HepG2 (cell line): Measurements from ENCODE around the gene RNU5B-1. TPM values are rescaled to one million over a fixed set of nuclear protein-coding genes. Genes with fewer than 3 reads are reported as not detected.

Source experiments
- ATAC-seq: fragments of 200-7000 bp; cut with Tn5 transposase; 3 replicates; pipeline ENCODE4 v1.9.1; 2020; ENCODE audit warnings: mild to moderate bottlenecking, moderate library complexity
- BruUV-seq: library from RNA; stranded (reverse); fragments of 400-500 nt; replicated peaks from 2 replicates; lab custom pipeline; 2021; lab: Mats Ljungman, UMichigan
- CTCF ChIA-PET: fragments of 300-600 bp; formaldehyde crosslinking; extraction: SDS; loops from one replicate; lab custom pipeline; 2021; ENCODE audit warnings: low total read pairs, inconsistent platforms, low intra/inter-chr PET ratio; lab: Yijun Ruan, JAX
- POLR2A ChIA-PET: fragments of 350-600 bp; sonication (Branson Sonifier 250); formaldehyde crosslinking; loops from one replicate; lab custom pipeline; 2020; ENCODE audit warnings: antibody characterized with exemption, inconsistent platforms; lab: Yijun Ruan, JAX
- DNase-seq: peaks from one replicate; pipeline ENCODE4 v3.0.0-alpha.2; 2015; ENCODE audit warnings: low spot score
- FAIRE-seq: peaks from 3 replicates; lab custom pipeline; 2011; peaks lifted over from hg19 to GRCh38; lab: Jason Lieb, UNC
- H2AFZ ChIP-seq: one replicate; pipeline ENCODE4 v1.6.1; 2011; ENCODE audit warnings: low read length, inconsistent platforms
- H3K27ac ChIP-seq: fragments of 300-600 bp; 3 replicates; pipeline ENCODE4 v1.8.0; 2011; ENCODE audit warnings: mixed run types, mild to moderate bottlenecking, mixed read lengths, low read length, inconsistent platforms; ENCODE audit not compliant: insufficient read depth; ENCODE audit errors: extremely low read length
- H3K27me3 ChIP-seq, 2 experiments: fragments of 200-600 bp in 1 of 2; 2 replicates in 1 of 2; 3 replicates in 1 of 2; pipeline versions ENCODE4 v1.6.0 to v1.8.0; 2011; ENCODE audit warnings: low read length in 2 of 2, mild to moderate bottlenecking in 2 of 2, moderate library complexity in 2 of 2, inconsistent platforms in 1 of 2; ENCODE audit not compliant: insufficient read depth in 2 of 2, control insufficient read depth in 1 of 2
- H3K36me3 ChIP-seq, 2 experiments: fragments of 200-600 bp in 1 of 2; replicated peaks in 1 of 2; 2 replicates in 1 of 2; 3 replicates in 1 of 2; pipeline versions ENCODE4 v1.5.1 to v1.8.0; 2011; ENCODE audit warnings: low read length in 2 of 2, inconsistent platforms in 1 of 2; ENCODE audit not compliant: insufficient read depth in 2 of 2, control insufficient read depth in 1 of 2
- H3K4me1 ChIP-seq: 2 replicates; pipeline ENCODE4 v1.5.1; 2012; ENCODE audit warnings: low read length, inconsistent platforms; ENCODE audit not compliant: insufficient read depth
- H3K4me2 ChIP-seq: 2 replicates; pipeline ENCODE4 v1.6.0; 2011; ENCODE audit warnings: low read depth, low read length, inconsistent platforms
- H3K4me3 ChIP-seq, 3 experiments: fragments of 200-600 bp in 1 of 3; sonication (generic), shearing (Covaris generic) in 1 of 3; replicated peaks in 1 of 3; 2 replicates each; pipeline ENCODE4 v1.5.1; 2011 to 2016; ENCODE audit warnings: low read length in 3 of 3, inconsistent platforms in 2 of 3, low read depth in 2 of 3, mild to moderate bottlenecking in 2 of 3, control low read depth in 1 of 3, mixed read lengths in 1 of 3; ENCODE audit not compliant: insufficient read depth in 1 of 3
- H3K79me2 ChIP-seq: one replicate; pipeline ENCODE4 v1.6.1; 2011; ENCODE audit warnings: low read length, inconsistent platforms; ENCODE audit not compliant: insufficient read depth
- H3K9ac ChIP-seq: 2 replicates; pipeline ENCODE4 v1.6.0; 2011; ENCODE audit warnings: mild to moderate bottlenecking, low read depth, low read length, inconsistent platforms; ENCODE audit not compliant: insufficient read depth
- H3K9me3 ChIP-seq: 2 replicates; pipeline ENCODE4 v1.5.1; 2012; ENCODE audit warnings: mild to moderate bottlenecking, low read length
- H4K20me1 ChIP-seq: 2 replicates; pipeline ENCODE4 v1.6.0; 2011; ENCODE audit warnings: inconsistent platforms, mild to moderate bottlenecking, low read length, moderate library complexity; ENCODE audit not compliant: insufficient read depth
- CREB1 ChIP-seq, 2 experiments: fragments of 450-650 bp in 1 of 2; IDR thresholded peaks; 2 replicates each; pipeline ENCODE4 v1.6.1; 2016 to 2017; ENCODE audit warnings: control low read depth in 1 of 2, mild to moderate bottlenecking in 1 of 2, missing compliant biosample characterization in 1 of 2, missing genetic modification characterization in 1 of 2
- EP300 ChIP-seq, 3 experiments: sonication (generic) in 1 of 3; formaldehyde crosslinking in 1 of 3; IDR thresholded peaks; 2 replicates each; pipeline versions ENCODE4 v1.5.1 to v1.6.1; 2011 to 2020; ENCODE audit warnings: low read depth in 2 of 3, low read length in 2 of 3, borderline replicate concordance in 1 of 3, improper control_type of control experiment in 1 of 3, mild to moderate bottlenecking in 1 of 3, missing genetic modification reagents in 1 of 3, moderate library complexity in 1 of 3
- ETV5 ChIP-seq: IDR thresholded peaks from 2 replicates; pipeline ENCODE4 v1.6.1; 2018; ENCODE audit warnings: missing biosample characterization, missing genetic modification reagents, inconsistent platforms, borderline replicate concordance
- FOSL2 ChIP-seq: sonication (generic); formaldehyde crosslinking; IDR thresholded peaks from 2 replicates; pipeline ENCODE4 v1.4.0; 2020; ENCODE audit warnings: missing genetic modification reagents
- GATAD2A ChIP-seq: IDR thresholded peaks from 2 replicates; pipeline ENCODE4 v1.6.1; 2016
- HMG20A ChIP-seq: IDR thresholded peaks from 2 replicates; pipeline ENCODE4 v1.6.1; 2016; ENCODE audit warnings: borderline replicate concordance
- HNF4G ChIP-seq, 2 experiments: sonication (generic) in 1 of 2; formaldehyde crosslinking in 1 of 2; IDR thresholded peaks; 2 replicates each; pipeline versions ENCODE4 v1.4.0 to v1.6.1; 2011 to 2020; ENCODE audit warnings: borderline replicate concordance in 2 of 2, low read depth in 2 of 2, mild to moderate bottlenecking in 2 of 2, low read length in 1 of 2, missing genetic modification reagents in 1 of 2, moderate library complexity in 1 of 2
- JUN ChIP-seq: sonication (generic); formaldehyde crosslinking; IDR thresholded peaks from 2 replicates; pipeline ENCODE4 v1.4.0; 2020; ENCODE audit warnings: mild to moderate bottlenecking, missing genetic modification reagents
- JUND ChIP-seq: sonication (generic); formaldehyde crosslinking; IDR thresholded peaks from 2 replicates; pipeline ENCODE4 v1.8.0; 2022; ENCODE audit warnings: mild to moderate bottlenecking, missing genetic modification reagents
- KDM4B ChIP-seq: sonication (generic); formaldehyde crosslinking; IDR thresholded peaks from 2 replicates; pipeline ENCODE4 v1.4.0; 2020; ENCODE audit warnings: missing genetic modification reagents
- MAZ ChIP-seq, 2 experiments: sonication (generic) in 1 of 2; formaldehyde crosslinking in 1 of 2; IDR thresholded peaks; 2 replicates each; pipeline versions ENCODE4 v1.5.0 to v1.6.1; 2012 to 2020; ENCODE audit warnings: low read depth in 2 of 2, mild to moderate bottlenecking in 2 of 2, borderline replicate concordance in 1 of 2, improper control_type of control experiment in 1 of 2, low read length in 1 of 2, missing genetic modification reagents in 1 of 2, moderate library complexity in 1 of 2
- NR2F6 ChIP-seq, 2 experiments: IDR thresholded peaks; 2 replicates each; pipeline ENCODE4 v1.6.1; 2016; ENCODE audit warnings: antibody characterized with exemption in 1 of 2, mild to moderate bottlenecking in 1 of 2
- RXRA ChIP-seq: sonication (generic); formaldehyde crosslinking; IDR thresholded peaks from 2 replicates; pipeline ENCODE4 v1.5.1; 2020; ENCODE audit warnings: missing genetic modification reagents
- RXRB ChIP-seq: IDR thresholded peaks from 2 replicates; pipeline ENCODE4 v1.6.1; 2016; ENCODE audit warnings: borderline replicate concordance, missing genetic modification reagents, missing compliant biosample characterization
- U2AF2 ChIP-seq: fragments of 200-400 bp; formaldehyde crosslinking; IDR thresholded peaks from 2 replicates; pipeline ENCODE4 v1.6.1; 2017; ENCODE audit warnings: low read depth, mild to moderate bottlenecking, low read length
- ZNF230 ChIP-seq: sonication (generic); formaldehyde crosslinking; IDR thresholded peaks from 2 replicates; pipeline ENCODE4 v1.4.0; 2020; ENCODE audit warnings: mild to moderate bottlenecking, missing genetic modification reagents
- ZNF550 ChIP-seq: sonication (generic); formaldehyde crosslinking; IDR thresholded peaks from 2 replicates; pipeline ENCODE4 v1.4.0; 2020; ENCODE audit warnings: mild to moderate bottlenecking, missing genetic modification reagents, borderline replicate concordance
- WGBS: methylation state at CpG from one replicate; pipeline ENCODE4 v1.1.6; 2017; ENCODE audit warnings: low lambda C conversion rate; 5-methylcytosine and 5-hydroxymethylcytosine counted together
- in situ Hi-C: cut with HindIII; loops from 2 replicates; pipeline ENCODE4 v1.10.0; 2017; ENCODE audit warnings: low pct_unique_long_range_greater_than_20kb; ENCODE audit not compliant: extremely low pct_ligation_motif_present
- intact Hi-C: fragments of 100-400 bp; cut with micrococcal nuclease; formaldehyde crosslinking; loops from one replicate; pipeline ENCODE4 v1.10.0; 2022; ENCODE audit not compliant: unreplicated experiment
- polyA plus RNA-seq, 8 experiments: library from polyadenylated mRNA; depleted of rRNA in 3 of 8; stranded (reverse) in 7 of 8; unstranded in 1 of 8; fragments of >200 nt; fragmentation: Illumina TruSeq in 4 of 8; extraction: Trizol in 4 of 8; gene quantifications; 2 replicates each; pipeline versions ENCODE4 v1.2.1 to v1.2.3, GENCODE V29; 2011 to 2016; ENCODE audit warnings: low read depth in 4 of 8, missing spikeins in 1 of 8, mixed read lengths in 1 of 8; ENCODE audit not compliant: insufficient read depth in 1 of 8
- total RNA-seq, 5 experiments: library from RNA; depleted of rRNA; stranded (reverse); fragments of >200 nt; fragmentation: Illumina TruSeq; extraction: Trizol; gene quantifications; 2 replicates each; pipeline ENCODE4 v1.2.3, GENCODE V29; 2016; ENCODE audit warnings: low read depth in 1 of 5
- TF ChIP-seq, protein P1 (sequence below): sonication (generic); formaldehyde crosslinking; conservative IDR thresholded peaks from 2 replicates; pipeline ENCODE4 v1.8.0; 2022; ENCODE audit warnings: mild to moderate bottlenecking, moderate library complexity, missing genetic modification reagents
- TF ChIP-seq, protein P2 (sequence below): sonication (generic); formaldehyde crosslinking; IDR thresholded peaks from 2 replicates; pipeline ENCODE4 v1.4.0; 2020; ENCODE audit warnings: missing genetic modification reagents

Gene RNU5B-1
- total and polyA plus RNA-seq, 2 of the 13 experiments (the other 11 are each of a cell fraction or from before 2014, with no cell fraction given), result 1,646 TPM; not detected in 1

DNA sequence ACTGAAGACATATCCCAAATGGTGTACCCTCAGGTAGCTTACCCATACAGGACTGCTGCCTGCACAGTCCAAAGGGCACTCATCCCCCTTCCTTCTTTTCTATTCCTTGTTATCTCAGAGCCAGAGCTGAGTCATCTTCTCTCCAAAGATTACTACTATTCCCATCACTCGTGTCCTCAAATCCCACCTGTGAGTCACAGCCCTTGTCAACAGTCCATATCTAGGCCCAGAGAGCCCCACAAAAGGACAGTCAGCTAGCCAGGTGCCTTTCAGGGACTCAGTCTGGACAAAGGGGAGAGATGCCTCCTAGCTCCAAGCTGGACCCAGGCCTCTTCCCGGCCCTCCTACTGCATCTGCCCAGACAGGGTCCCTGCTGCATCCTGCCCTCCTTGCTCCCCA is 28.8 kb upstream of the RNU5B-1 start:
- H3K9me3 ChIP-seq, result no peaks in the 10 kb centered on the region
- no peak overlapping the region for H3K4me2 ChIP-seq
- POLR2A ChIA-PET, result interaction anchor here (0.5 to 3.6 kb wide), 10 partner anchors 10 to 379 kb away, joined by 3 to 26 read pairs (median 7); partner anchors contain the start of genes CLPX, PARP16 and RNU5B-1
- H3K27ac ChIP-seq, result no peak overlapping the region
- no peak overlapping the region for H3K4me3 ChIP-seq
- no TSS peak for BruUV-seq
- H3K27me3 ChIP-seq, result no peaks in the 10 kb centered on the region
- in situ Hi-C loops (no loop called here), intact Hi-C loops (no loop called here)
- no peak overlapping the region for H3K9ac ChIP-seq
- FAIRE-seq (no peak), DNase-seq (peak; percentile 74), ATAC-seq (peak; percentile 62)
- no peaks in the 10 kb centered on the region for H4K20me1 ChIP-seq
- no peak overlapping the region for H2AFZ ChIP-seq
- CTCF ChIA-PET, result no interaction called here
- H3K36me3 ChIP-seq, result peaks cover 0 to 7% of the 10 kb centered on the region in 2 experiments; a peak in 4 of 5 replicates
- WGBS, result 50% methylated on average over 2 of the region's 2 CpGs
- peaks cover 2% of the 10 kb centered on the region for H3K79me2 ChIP-seq
- peaks cover 33% of the 10 kb centered on the region for H3K4me1 ChIP-seq
- TF ChIP-seq FOSL2 (CRISPR knock-in tag) (peak; percentile 94), MAZ (IDR thresholded peaks at IDR 0.05; ENCODE audit: borderline replicate concordance, low read depth, low read length) (no peak), MAZ (CRISPR knock-in tag; IDR thresholded peaks at IDR 0.05; ENCODE audit: low read depth) (no peak), GATAD2A (CRISPR knock-in tag) (peak; percentile 38; the same call in 1 of the 2 replicates), CREB1 (IDR thresholded peaks at IDR 0.05) (peak; percentile 24; the same call in 1 of the 2 replicates), CREB1 (CRISPR knock-in tag; IDR thresholded peaks at IDR 0.05) (no peak), EP300 (IDR thresholded peaks at IDR 0.05; ENCODE audit: low read depth in 2 of 2, low read length in 2 of 2) (peak in 1 of 2 experiments; percentile 51; a peak in 2 of 4 replicates), EP300 (CRISPR knock-in tag; IDR thresholded peaks at IDR 0.05; ENCODE audit: borderline replicate concordance) (0 out of 2 replicates have a peak, but pooled peaks have one; percentile 58), ETV5 (CRISPR knock-in tag) (peak; percentile 11; the same call in 1 of the 2 replicates), JUND (CRISPR knock-in tag) (0 out of 2 replicates have a peak, but pooled peaks have one; percentile 20), ZNF550 (CRISPR knock-in tag) (no peak), JUN (CRISPR knock-in tag) (peak; percentile 69), KDM4B (CRISPR knock-in tag) (no peak), RXRB (CRISPR knock-in tag) (peak; percentile 73), U2AF2 (no peak), HMG20A (peak; percentile 48; the same call in 1 of the 2 replicates), NR2F6 (IDR thresholded peaks at IDR 0.05) (no peak), NR2F6 (CRISPR knock-in tag; IDR thresholded peaks at IDR 0.05) (no peak), RXRA (CRISPR knock-in tag) (peak; percentile 61; the same call in 1 of the 2 replicates), ZNF230 (no peak), HNF4G (IDR thresholded peaks at IDR 0.05; ENCODE audit: borderline replicate concordance, low read depth, low read length) (peak; percentile 65; the same call in 1 of the 2 replicates), HNF4G (CRISPR knock-in tag; IDR thresholded peaks at IDR 0.05; ENCODE audit: borderline replicate concordance, low read depth) (no peak)
- TF ChIP-seq, protein P1, sequence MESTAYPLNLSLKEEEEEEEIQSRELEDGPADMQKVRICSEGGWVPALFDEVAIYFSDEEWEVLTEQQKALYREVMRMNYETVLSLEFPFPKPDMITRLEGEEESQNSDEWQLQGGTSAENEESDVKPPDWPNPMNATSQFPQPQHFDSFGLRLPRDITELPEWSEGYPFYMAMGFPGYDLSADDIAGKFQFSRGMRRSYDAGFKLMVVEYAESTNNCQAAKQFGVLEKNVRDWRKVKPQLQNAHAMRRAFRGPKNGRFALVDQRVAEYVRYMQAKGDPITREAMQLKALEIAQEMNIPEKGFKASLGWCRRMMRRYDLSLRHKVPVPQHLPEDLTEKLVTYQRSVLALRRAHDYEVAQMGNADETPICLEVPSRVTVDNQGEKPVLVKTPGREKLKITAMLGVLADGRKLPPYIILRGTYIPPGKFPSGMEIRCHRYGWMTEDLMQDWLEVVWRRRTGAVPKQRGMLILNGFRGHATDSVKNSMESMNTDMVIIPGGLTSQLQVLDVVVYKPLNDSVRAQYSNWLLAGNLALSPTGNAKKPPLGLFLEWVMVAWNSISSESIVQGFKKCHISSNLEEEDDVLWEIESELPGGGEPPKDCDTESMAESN, result 0 out of 2 replicates have a peak, but pooled peaks have one; percentile 72
- TF ChIP-seq, protein P2, sequence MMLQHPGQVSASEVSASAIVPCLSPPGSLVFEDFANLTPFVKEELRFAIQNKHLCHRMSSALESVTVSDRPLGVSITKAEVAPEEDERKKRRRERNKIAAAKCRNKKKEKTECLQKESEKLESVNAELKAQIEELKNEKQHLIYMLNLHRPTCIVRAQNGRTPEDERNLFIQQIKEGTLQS (CRISPR knock-in tag), result peak; percentile 66
